Lower leg skin (tissue), 3 donors: ENCODE data around the gene PI3.

ENCODE experiments used
- POLR2A ChIP-seq, 2 donors: fragments of 450-650 bp; IDR thresholded peaks; one replicate each; pipeline ENCODE4 v1.6.1; 2016 to 2017; ENCODE audit warnings: antibody characterized with exemption in 2 of 2, mild to moderate bottlenecking in 1 of 2, moderate library complexity in 1 of 2
- TF ChIP-seq, protein P1 (sequence below), 3 donors: fragments of 450-650 bp; IDR thresholded peaks; one replicate each; pipeline ENCODE4 v1.5.1; 2016; ENCODE audit warnings: antibody characterized with exemption in 3 of 3, mild to moderate bottlenecking in 3 of 3, moderate library complexity in 2 of 3

DNA sequence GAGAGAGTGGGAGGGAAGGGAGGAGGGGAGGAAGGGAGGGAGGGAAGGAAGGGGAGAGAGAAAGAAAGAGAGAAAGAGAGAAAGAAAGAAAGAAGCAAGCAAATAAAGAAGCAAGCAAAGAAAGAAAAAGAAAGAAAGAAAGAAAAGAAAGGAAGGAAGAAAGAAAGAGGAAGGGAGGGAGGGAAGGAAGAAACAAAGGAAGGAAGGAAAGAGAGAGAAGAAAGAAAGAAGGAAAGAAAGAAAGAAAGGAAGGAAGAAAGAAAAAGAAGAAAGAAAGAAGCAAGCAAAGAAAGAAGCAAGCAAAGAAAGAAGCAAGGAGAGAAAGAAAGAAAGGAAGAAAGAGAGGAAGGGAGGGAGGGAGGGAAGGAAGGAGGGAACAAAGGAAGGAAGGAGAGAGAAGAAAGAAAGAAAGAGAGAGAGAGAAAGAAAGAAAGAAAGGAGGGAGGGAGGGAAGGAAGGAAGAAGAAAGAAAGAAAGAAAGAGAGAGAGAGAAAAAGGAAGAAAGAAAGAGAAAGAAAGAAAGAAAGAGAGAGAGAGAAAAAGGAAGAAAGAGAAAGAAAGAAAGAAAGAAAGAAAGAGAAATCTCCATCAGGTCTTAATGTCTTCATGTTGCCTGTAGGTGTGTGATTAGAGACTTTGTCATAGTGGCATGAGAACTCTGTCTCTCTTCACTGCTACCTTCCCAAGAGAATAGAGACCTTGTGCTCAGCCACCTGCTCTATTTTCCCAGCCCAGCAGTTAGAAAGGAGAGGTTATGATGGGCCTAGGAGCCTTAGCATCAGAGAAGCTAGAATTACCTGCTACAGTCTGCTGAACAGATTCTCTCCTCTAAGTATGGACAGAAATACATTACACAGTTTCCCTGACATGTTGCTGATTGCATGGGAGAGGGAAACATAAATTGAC is 37.1 kb downstream of the PI3 start:
- TF ChIP-seq POLR2A (IDR thresholded peaks at IDR 0.05): no peak
- TF ChIP-seq, protein P1, sequence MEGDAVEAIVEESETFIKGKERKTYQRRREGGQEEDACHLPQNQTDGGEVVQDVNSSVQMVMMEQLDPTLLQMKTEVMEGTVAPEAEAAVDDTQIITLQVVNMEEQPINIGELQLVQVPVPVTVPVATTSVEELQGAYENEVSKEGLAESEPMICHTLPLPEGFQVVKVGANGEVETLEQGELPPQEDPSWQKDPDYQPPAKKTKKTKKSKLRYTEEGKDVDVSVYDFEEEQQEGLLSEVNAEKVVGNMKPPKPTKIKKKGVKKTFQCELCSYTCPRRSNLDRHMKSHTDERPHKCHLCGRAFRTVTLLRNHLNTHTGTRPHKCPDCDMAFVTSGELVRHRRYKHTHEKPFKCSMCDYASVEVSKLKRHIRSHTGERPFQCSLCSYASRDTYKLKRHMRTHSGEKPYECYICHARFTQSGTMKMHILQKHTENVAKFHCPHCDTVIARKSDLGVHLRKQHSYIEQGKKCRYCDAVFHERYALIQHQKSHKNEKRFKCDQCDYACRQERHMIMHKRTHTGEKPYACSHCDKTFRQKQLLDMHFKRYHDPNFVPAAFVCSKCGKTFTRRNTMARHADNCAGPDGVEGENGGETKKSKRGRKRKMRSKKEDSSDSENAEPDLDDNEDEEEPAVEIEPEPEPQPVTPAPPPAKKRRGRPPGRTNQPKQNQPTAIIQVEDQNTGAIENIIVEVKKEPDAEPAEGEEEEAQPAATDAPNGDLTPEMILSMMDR (IDR thresholded peaks at IDR 0.05): no peak
